Measurements from ENCODE around the gene SREBF2.

SREBF2 gene

DNA sequence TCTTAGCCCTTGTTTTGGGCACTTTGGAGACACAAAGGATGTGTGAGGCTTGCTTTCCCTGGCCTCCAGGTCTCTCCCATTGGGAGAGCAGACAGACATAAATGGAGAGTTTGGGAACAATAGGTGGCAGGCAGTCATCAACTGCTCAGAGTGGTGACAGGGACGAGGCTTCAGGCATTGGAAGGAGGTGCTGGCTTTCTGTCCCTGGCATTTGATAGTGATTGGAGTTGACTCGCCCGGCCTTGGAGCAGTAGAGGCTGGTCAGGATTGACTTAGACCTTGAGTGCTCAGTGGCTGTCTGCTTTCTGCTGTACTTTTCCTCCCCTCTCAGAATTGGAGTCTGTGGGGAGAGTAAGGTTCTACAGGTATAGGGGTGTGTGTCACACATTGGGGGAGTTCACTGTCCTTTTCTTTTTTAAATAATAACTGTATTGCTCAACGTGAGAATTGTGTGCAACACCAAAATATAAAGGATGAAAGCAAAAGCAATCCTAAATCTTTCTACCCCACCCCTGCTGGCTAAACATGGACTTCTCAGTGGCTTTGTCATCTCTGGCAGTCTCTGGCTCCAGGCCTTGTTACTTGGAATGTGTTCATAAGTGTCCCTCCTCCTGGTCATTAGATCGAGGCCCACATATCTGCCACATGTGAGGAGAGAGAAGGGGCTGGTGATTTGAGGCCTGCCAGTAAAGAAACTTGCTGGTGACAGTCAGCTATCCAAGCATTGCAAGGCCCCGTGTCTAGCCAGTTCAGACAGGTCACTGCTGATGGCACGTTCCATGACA is 60.9 kb downstream of the SREBF2 start:
- Histone ChIP-seq H3K4me1 (ENCODE audit: control insufficient read depth, insufficient read depth, low read length, poor library complexity, severe bottlenecking) (no peaks in the 10 kb centered on the region), H3K27ac (ENCODE audit: insufficient read depth, low read length, poor library complexity, severe bottlenecking) (no peak overlapping the region), H3K27me3 (replicated peaks; ENCODE audit: control insufficient read depth, insufficient read depth, low read length, poor library complexity, severe bottlenecking) (no peaks in the 10 kb centered on the region), H3K4me3 (ENCODE audit: insufficient read depth, low read depth, low read length, poor library complexity, severe bottlenecking) (no peak overlapping the region), H3K9me3 (ENCODE audit: control insufficient read depth, low read length) (no peaks in the 10 kb centered on the region), H3K36me3 (ENCODE audit: control insufficient read depth, insufficient read depth, low read length) (peaks cover 68% of the 10 kb centered on the region)
- no peak for DNase-seq

- no peak for DNase-seq
- Histone ChIP-seq H3K36me3 (ENCODE audit: control insufficient read depth, insufficient read depth, low read length) (peaks cover 62% of the 10 kb centered on the region), H3K27ac (ENCODE audit: insufficient read depth, low read length, poor library complexity, severe bottlenecking) (no peak overlapping the region), H3K4me3 (ENCODE audit: insufficient read depth, low read depth, low read length, poor library complexity, severe bottlenecking) (no peak overlapping the region), H3K9me3 (ENCODE audit: control insufficient read depth, low read length) (no peaks in the 10 kb centered on the region), H3K4me1 (ENCODE audit: control insufficient read depth, insufficient read depth, low read length, poor library complexity, severe bottlenecking) (no peaks in the 10 kb centered on the region), H3K27me3 (replicated peaks; ENCODE audit: control insufficient read depth, insufficient read depth, low read length, poor library complexity, severe bottlenecking) (no peaks in the 10 kb centered on the region)
Observed at GRCh38 chr22:41898645-41899044, 65.7 kb downstream of the SREBF2 start.

DNA sequence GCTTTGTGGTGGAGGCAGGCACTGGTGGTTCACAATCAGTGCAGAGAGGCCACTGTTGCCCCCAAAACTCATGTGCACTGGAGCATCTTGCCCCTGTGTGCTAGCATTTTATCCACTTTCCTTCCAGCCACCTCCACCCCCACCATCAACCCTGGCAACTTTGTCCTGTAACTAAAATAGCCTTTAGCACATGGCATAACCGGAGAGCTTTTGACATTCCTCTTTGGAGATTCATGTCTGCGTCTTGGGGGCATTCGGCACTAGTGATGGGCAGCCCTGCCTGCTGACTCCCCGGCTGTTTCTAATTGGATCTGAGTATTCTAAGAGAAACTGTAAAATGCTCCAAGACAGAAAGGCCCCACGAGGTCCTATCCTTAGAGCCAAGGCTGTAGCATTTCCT is 66.2 kb downstream of the SREBF2 start:
- H3K4me3 ChIP-seq (ENCODE audit: insufficient read depth, low read depth, low read length, poor library complexity, severe bottlenecking), result no peak overlapping the region
- H3K4me1 ChIP-seq (ENCODE audit: control insufficient read depth, insufficient read depth, low read length, poor library complexity, severe bottlenecking), result no peaks in the 10 kb centered on the region
- no peak for DNase-seq
- no peaks in the 10 kb centered on the region for H3K27me3 ChIP-seq (replicated peaks; ENCODE audit: control insufficient read depth, insufficient read depth, low read length, poor library complexity, severe bottlenecking)
- H3K36me3 ChIP-seq (ENCODE audit: control insufficient read depth, insufficient read depth, low read length), result peaks cover 57% of the 10 kb centered on the region
- no peak overlapping the region for H3K27ac ChIP-seq (ENCODE audit: insufficient read depth, low read length, poor library complexity, severe bottlenecking)
- H3K9me3 ChIP-seq (ENCODE audit: control insufficient read depth, low read length), result no peaks in the 10 kb centered on the region

DNA sequence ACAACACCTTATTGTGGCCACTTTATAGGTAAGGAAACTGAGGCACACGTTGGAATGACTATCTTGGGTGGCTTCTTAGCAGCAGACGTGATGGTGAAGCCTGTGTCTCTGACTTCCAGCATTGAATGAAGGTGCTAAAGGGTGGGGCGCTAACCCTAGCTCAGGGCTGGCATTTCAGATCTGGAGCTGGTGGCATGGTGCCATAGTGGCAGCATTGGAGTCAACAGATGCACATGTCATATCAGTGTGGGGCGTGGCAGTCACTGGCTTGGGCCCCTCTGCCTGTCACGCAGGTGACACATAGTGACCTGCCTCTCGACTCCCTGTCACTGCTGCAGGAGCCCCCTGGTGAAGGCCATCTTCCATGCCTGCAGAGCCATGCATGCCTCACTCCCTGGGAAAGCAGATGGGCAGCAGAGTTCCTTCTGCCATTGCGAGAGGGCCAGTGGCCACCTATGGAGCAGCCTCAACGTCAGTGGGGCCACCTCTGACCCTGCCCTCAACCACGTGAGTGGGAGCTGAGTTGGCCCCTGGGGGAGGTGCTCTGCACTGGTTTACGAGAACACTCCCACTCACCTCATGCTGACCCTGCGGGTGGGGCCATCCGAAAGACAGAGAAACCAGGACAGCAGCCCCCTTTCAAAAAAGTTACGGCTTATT is 67.2 kb downstream of the SREBF2 start:
- DNase-seq, result no peak
- no peak overlapping the region for H3K27ac ChIP-seq (ENCODE audit: insufficient read depth, low read length, poor library complexity, severe bottlenecking)
- no peak overlapping the region for H3K4me3 ChIP-seq (ENCODE audit: insufficient read depth, low read depth, low read length, poor library complexity, severe bottlenecking)
- no peaks in the 10 kb centered on the region for H3K27me3 ChIP-seq (replicated peaks; ENCODE audit: control insufficient read depth, insufficient read depth, low read length, poor library complexity, severe bottlenecking)
- H3K36me3 ChIP-seq (ENCODE audit: control insufficient read depth, insufficient read depth, low read length), result peaks cover 55% of the 10 kb centered on the region
- H3K9me3 ChIP-seq (ENCODE audit: control insufficient read depth, low read length), result no peaks in the 10 kb centered on the region
- no peaks in the 10 kb centered on the region for H3K4me1 ChIP-seq (ENCODE audit: control insufficient read depth, insufficient read depth, low read length, poor library complexity, severe bottlenecking)

DNA sequence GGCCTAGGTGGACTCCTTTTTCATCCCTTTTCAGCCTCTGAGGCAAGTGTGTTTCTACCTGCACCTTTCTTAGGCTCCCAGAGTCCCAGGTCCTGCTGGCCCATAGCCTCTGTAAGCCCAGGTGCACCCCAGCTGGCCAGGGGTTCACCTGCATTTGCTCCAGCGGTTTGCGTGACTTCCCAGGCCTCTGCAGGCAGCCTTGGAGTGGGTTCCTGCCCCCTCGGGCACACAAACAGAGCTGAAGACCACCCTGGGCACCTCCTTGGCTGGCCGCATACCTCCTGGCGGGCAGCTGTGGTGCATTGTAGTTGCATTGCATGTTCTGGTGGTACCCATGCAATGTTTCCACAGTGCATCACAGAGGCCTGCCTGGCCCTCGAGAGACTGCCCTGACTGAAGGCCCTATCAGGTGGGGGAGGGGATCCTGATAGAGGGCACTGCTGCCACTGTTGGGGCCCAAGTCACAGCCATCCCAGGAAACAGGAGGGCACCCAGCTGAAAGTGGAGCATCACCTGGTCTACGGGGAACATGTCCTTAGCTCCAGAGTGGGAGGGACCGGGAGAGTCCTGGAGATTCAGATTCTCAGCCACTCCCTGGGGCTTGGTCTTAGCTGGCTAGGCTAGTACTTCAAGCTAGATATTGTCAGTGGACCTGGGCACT is 67.9 kb downstream of the SREBF2 start:
- H3K4me3 ChIP-seq (ENCODE audit: insufficient read depth, low read depth, low read length, poor library complexity, severe bottlenecking), result no peak overlapping the region
- H3K4me1 ChIP-seq (ENCODE audit: control insufficient read depth, insufficient read depth, low read length, poor library complexity, severe bottlenecking), result no peaks in the 10 kb centered on the region
- H3K27ac ChIP-seq (ENCODE audit: insufficient read depth, low read length, poor library complexity, severe bottlenecking), result no peak overlapping the region
- H3K27me3 ChIP-seq (replicated peaks; ENCODE audit: control insufficient read depth, insufficient read depth, low read length, poor library complexity, severe bottlenecking), result no peaks in the 10 kb centered on the region
- DNase-seq, result no peak
- H3K36me3 ChIP-seq (ENCODE audit: control insufficient read depth, insufficient read depth, low read length), result peaks cover 55% of the 10 kb centered on the region
- H3K9me3 ChIP-seq (ENCODE audit: control insufficient read depth, low read length), result no peaks in the 10 kb centered on the region

DNA sequence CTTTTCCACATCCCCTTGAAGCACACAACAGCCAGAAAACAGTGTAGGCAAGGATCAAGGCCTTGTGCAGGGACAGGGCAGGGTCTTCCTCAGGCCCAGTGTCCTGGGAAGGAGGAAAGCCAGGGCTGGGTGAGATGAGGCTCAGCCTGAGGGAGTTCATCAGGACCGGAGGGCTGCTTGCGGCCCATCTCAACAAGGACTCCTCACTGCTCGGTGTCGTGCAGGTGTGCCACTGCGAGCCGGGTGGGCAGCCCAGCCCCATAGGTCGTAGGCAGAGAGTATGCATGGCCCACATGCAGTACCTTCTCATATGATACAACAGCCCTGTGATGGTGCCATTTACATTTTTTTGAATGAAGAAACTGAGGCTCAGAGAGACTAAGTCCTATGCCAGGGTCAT is 69.1 kb downstream of the SREBF2 start:
- no peak for DNase-seq
- Histone ChIP-seq H3K36me3 (ENCODE audit: control insufficient read depth, insufficient read depth, low read length) (peaks cover 45% of the 10 kb centered on the region), H3K27ac (ENCODE audit: insufficient read depth, low read length, poor library complexity, severe bottlenecking) (no peak overlapping the region), H3K9me3 (ENCODE audit: control insufficient read depth, low read length) (no peaks in the 10 kb centered on the region), H3K4me1 (ENCODE audit: control insufficient read depth, insufficient read depth, low read length, poor library complexity, severe bottlenecking) (no peaks in the 10 kb centered on the region), H3K4me3 (ENCODE audit: insufficient read depth, low read depth, low read length, poor library complexity, severe bottlenecking) (no peak overlapping the region), H3K27me3 (replicated peaks; ENCODE audit: control insufficient read depth, insufficient read depth, low read length, poor library complexity, severe bottlenecking) (no peaks in the 10 kb centered on the region)

- Histone ChIP-seq H3K4me1 (ENCODE audit: control insufficient read depth, insufficient read depth, low read length, poor library complexity, severe bottlenecking) (peaks cover 4% of the 10 kb centered on the region), H3K27me3 (replicated peaks; ENCODE audit: control insufficient read depth, insufficient read depth, low read length, poor library complexity, severe bottlenecking) (no peaks in the 10 kb centered on the region), H3K36me3 (ENCODE audit: control insufficient read depth, insufficient read depth, low read length) (peaks cover 38% of the 10 kb centered on the region), H3K4me3 (ENCODE audit: insufficient read depth, low read depth, low read length, poor library complexity, severe bottlenecking) (no peak overlapping the region), H3K27ac (ENCODE audit: insufficient read depth, low read length, poor library complexity, severe bottlenecking) (no peak overlapping the region), H3K9me3 (ENCODE audit: control insufficient read depth, low read length) (no peaks in the 10 kb centered on the region)
- no peak for DNase-seq
Observed at GRCh38 chr22:41902932-41903421, 70.1 kb downstream of the SREBF2 start.

- DNase-seq, result no peak
- Histone ChIP-seq H3K36me3 (ENCODE audit: control insufficient read depth, insufficient read depth, low read length) (peaks cover 22% of the 10 kb centered on the region), H3K27me3 (replicated peaks; ENCODE audit: control insufficient read depth, insufficient read depth, low read length, poor library complexity, severe bottlenecking) (peaks cover 8% of the 10 kb centered on the region), H3K27ac (ENCODE audit: insufficient read depth, low read length, poor library complexity, severe bottlenecking) (no peak overlapping the region), H3K4me1 (ENCODE audit: control insufficient read depth, insufficient read depth, low read length, poor library complexity, severe bottlenecking) (peaks cover 21% of the 10 kb centered on the region), H3K4me3 (ENCODE audit: insufficient read depth, low read depth, low read length, poor library complexity, severe bottlenecking) (no peak overlapping the region), H3K9me3 (ENCODE audit: control insufficient read depth, low read length) (no peaks in the 10 kb centered on the region)
Observed at GRCh38 chr22:41904450-41905410, 71.8 kb downstream of the SREBF2 start.

DNA sequence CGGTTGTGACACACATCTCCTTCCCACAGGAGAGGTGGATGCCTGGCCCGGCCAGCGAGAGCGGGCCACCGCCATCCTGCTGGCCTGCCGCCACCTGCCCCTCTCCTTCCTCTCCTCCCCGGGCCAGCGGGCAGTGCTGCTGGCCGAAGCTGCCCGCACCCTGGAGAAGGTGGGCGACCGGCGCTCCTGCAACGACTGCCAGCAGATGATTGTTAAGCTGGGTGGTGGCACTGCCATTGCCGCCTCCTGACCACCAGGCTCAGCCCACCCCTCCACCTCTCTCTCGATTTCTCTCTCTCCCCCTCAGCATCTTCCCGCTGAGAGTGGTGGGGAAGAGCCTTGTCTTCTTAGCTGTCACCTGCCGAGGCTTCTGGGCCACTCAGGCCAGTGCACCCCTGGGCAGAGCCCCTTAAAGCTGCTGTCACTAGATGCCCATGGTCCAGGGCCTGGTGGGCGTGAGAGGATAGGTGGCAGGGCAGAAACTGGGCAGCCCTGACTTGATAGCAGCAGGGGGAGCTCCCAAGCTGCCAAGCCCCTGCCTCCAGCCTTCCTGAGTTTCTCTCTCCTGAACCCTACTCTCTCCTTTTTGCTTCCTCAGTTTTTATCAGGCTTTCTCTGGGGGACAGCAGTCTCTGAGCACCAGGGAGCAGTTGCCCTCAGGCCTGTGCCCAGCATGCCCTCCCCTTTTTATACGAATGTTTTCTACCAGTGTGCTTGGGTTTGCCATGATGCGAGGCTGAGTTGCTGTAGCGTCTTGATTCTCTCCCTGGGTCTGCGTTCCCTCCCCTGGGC is 72.7 kb downstream of the SREBF2 start:
- Histone ChIP-seq H3K36me3 (ENCODE audit: control insufficient read depth, insufficient read depth, low read length) (peaks cover 13% of the 10 kb centered on the region), H3K9me3 (ENCODE audit: control insufficient read depth, low read length) (no peaks in the 10 kb centered on the region), H3K27me3 (replicated peaks; ENCODE audit: control insufficient read depth, insufficient read depth, low read length, poor library complexity, severe bottlenecking) (peaks cover 17% of the 10 kb centered on the region), H3K4me3 (ENCODE audit: insufficient read depth, low read depth, low read length, poor library complexity, severe bottlenecking) (no peak overlapping the region), H3K27ac (ENCODE audit: insufficient read depth, low read length, poor library complexity, severe bottlenecking) (no peak overlapping the region), H3K4me1 (ENCODE audit: control insufficient read depth, insufficient read depth, low read length, poor library complexity, severe bottlenecking) (peaks cover 26% of the 10 kb centered on the region)
- no peak for DNase-seq
